NCI-H1417 (cell line): ENCODE results near the gene SEPTIN5.
"Not testable (repeated sequence)": the region's sequence is repeated elsewhere in the genome, so short reads cannot be mapped to it uniquely, and the experiment has no call there.

ENCODE experiments used
- DNase-seq, 3 experiments: peaks; one replicate each; lab custom pipeline; 2025; lab: John Stamatoyannopoulos, UW

The SEPTIN5 gene

DNA sequence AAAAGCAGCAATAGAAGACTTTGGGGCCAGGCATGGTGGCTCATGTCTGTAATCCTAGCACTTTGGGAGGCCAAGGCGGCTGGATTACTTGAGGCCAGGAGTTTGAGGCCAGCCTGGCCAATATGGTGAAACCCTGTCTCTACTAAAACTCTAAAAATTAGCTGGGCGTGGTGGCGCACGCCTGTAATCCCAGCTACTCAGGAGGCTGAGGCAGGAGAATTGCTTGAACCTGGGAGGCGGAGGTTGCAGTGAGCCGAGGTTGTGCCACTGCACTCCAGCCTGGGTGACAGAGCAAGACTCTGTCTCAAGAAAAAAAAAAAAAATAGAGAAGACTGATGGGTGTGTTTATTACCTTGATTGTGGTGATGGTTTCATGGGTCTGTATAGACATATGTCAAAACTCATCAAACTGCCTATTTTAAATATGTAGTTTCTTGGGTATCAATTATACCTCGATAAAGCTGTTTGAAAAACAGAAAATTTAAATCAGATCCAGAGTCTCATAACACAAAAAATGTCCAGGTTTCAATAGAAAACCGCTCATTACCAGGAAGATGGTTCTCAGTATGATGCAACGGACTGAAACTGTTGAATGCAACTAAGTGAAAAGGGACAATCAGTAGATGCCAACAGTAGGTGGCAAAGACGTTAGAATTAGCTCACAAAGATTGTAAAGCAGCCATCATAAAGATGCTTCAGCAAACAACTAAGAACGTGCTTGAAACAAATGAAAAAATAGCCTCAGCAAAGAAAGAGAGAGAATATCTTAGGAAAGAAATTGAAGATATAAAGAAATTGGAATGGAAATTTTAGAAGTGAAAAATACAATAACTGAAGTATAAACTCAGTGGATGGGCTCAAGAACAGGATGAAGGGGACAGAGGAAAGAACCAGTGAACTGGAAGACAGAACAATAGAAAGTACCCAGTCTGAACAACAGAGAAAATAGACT lies 33.1 kb upstream of the SEPTIN5 start:
- DNase-seq, result no peak

DNA sequence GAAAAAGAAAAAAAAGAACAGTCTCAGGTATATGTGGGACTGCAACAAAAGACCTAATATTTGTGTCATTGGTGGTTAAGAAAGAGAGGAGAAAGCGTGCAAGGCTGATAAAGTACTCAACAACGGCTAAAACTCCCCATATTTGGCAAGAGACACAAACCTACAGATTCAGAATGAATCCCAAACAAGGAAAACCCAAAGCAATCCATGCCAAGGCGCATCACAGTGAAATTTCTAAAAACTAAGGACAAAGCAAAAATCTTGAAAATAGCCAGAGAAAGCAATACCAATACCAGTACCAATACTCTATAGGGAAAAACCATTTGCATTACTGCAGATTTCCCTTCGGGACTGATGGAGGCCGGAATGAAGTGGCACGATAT lies 32.4 kb upstream of the SEPTIN5 start:
- no peak for DNase-seq

DNA sequence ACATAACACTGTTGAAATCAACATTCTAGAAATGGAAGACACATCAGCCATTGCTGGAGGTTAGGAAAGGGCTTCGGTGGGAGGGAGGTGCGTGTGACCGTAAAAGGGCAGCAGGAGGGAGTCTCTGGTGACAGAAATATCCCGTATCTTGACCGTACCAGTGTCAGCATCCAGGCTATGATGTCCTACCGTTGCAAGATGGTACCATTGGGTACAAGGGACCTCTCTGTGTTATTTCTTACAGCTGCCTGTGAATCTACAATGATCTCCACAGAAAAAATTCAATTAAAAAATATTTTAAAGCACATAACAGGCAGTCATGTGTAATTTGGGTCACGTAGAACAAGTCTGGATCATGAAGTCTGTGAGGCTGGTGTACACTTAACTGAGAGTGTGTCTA lies 27.4 kb upstream of the SEPTIN5 start:
- no peak for DNase-seq

DNA sequence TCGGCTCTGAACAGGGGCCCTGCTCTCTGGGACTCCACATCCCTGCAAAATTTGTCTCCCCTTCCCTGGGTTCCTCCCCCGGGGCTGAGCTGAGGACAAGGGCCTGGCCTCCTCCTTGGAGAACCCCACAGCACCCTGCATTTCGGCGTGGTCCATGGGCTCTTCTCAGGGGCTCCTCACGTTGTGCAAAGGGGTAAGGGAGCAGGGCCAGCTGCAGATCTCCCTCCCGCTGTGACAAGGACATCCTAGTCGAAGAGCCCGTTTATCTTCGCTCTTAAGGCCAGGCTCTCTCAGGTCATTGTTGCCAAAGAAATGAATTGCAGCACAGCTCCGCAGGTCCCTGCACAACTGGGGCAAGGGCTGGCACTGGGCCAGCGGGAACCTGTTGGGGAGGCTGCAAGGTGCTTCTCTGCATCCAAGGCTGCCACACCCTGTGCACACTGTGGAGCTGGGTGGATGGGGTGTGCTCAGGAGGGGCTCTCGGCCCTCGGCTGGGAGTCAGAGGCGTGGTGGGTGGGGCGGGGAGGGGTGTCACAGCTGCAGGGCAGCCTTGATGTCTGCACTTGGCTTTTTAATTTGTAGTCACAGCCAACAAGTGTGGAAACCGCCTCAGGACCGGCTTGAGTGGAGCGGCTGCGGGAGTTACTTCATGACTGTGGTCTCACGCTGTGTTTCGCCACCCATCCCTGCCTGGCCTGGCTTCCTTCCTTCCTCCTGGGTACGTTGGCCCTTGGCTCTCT lies 26.6 kb upstream of the SEPTIN5 start:
- peak; percentile 46 to 76 (median 68) for DNase-seq

GRCh38 chr22:19688301-19689290 lies 25.7 kb upstream of the SEPTIN5 start:
- DNase-seq, result no peak

DNA sequence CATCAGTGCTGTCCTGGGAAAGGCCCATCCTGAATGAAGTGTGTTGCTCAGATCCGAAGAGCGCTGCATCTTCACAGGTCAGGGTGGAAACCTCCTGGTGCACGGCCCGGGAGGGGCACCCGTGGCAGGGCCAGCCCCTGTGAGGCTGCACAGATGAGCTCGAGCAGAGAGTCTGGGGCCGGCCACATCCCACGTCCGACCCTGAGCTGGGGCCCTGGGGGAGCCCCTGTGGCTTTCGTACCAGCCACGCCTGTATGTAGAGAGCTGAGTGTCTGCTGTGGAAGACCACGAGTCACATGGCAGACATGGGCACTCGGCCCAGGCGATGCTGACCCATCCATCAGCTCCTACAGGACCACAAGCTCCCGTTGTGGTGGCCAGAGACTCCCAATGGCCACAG lies 24.9 kb upstream of the SEPTIN5 start:
- DNase-seq, result no peak

DNA sequence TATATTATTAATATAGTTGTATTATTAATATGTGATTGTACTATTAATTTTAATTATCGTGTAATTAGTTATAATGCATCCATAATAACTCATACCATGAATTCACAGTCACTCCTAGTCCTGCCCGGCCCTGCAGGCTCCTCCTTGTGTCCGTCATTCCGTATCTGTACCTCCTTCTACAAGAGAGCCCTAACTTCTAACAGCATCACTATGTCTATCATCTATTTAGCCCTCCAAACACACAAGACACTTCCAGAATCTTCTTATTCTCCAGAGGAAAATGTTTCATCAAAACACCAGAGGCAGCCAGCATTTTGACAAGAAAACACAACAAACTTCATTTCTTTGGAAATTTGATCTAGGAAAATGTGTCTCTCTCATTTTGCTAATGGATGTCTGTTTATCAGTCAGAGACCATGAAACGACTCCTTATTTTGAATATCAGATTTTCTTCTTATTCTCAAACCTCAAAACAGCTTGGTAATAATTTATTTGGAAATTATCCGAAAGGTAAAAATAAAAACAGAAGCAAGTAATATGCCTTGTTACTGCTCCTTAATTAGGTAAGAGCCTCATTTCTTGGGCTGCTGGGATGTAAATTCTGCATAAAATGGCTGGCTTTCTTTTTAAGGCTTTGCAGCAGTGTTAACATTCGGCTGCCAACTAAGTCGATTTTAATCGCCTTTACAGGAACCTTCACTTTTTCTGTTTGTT lies 23.1 kb upstream of the SEPTIN5 start:
- DNase-seq, result no peak

- DNase-seq, result no peak
Observed at GRCh38 chr22:19691721-19692341, 22.5 kb upstream of the SEPTIN5 start.

DNA sequence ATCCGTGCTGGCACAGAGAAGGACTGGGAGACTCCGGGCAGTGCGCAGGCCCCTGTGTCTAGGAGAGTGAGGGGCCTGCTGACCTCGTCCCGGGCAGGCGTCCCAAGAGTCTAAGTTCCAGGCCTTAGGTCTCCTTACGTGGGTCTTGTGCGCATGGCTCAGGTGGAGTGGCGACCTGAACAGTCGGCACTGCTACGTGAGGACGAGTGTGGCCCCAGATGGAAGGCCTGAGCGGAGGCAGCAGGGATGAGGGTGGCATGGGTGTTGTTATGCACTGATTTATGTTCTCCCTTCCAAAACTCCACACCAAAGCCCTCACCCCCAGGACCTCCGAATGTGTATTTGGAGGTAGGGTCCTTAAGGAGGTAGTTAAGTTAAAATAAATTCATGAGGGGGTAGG lies 20.7 kb upstream of the SEPTIN5 start:
- DNase-seq, result no peak

DNA sequence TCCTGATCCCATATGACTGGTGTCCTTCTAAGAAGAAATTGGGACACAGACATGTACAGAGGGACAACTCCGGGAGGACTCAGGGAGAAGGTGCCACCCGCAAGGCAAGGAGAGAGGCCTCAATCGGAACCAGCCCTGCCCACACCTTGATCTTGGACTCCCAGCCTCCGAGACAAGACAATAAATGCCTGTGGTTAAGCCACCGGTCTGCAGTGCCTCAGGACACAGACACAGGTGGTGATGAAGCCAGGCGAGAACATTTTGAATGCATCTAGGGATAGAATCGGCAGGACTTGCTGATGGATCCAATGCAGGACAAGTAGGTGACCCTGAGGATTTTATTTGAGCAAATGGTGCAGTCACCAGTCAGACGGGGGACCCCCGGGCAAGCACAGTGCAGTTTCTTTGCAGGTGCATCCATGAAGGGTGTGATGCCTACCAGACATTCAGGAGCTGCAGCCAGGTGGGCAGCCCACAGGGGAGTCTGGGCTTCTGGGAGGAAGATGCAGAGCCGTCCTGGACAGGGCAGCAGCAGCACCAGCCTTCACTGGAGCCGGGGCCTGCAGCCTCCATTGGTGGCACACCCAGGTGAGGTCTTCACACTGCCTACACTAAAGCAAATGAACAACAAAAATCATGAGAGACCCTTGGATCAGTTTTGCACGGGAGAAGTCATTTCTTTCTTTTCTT lies 20.2 kb upstream of the SEPTIN5 start:
- no peak for DNase-seq

DNA sequence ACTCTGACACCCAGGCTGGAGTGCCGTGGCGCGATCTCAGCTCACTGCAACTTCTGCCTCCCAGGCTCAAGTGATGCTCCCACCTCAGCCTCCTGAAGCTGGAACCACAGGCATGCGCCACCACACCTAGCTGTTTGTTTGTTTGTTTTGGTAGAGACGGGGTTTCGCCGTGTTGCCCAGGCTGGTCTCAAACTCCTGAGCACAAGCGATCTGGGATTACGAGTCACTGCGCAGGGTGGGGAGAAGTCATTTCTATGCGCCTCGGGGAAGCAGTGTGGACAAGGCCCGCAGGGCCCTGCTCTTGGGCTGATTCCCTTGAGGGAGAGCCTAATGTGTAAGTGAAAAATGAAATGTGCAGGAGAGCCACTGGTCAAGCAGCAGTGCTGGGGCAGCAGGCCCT lies 19.6 kb upstream of the SEPTIN5 start:
- DNase-seq, result no peak

- DNase-seq, result no peak
Observed at GRCh38 chr22:19696504-19697276, 17.6 kb upstream of the SEPTIN5 start.

DNA sequence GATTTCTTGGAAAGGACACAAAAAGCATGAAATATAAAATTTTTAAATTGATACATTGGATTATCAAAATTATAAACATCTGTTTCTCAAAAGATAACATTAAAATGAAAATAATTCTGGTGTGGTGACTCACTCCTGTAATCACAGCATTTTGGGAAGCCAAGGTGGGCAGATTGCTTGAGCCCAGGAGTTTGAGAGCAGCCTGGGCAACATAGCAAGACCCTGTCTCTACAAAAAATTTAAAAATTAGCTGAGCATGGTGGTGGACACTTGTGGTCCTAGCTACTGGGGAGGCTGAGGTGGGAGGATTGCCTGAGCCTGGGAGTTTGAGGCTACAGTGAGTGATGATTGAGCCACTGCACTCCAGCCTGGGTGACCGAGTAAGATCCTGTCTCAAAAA lies 16.4 kb upstream of the SEPTIN5 start:
- not testable (repeated sequence) for DNase-seq

GRCh38 chr22:19700790-19701419 lies 13.4 kb upstream of the SEPTIN5 start:
- DNase-seq, result no peak

DNA sequence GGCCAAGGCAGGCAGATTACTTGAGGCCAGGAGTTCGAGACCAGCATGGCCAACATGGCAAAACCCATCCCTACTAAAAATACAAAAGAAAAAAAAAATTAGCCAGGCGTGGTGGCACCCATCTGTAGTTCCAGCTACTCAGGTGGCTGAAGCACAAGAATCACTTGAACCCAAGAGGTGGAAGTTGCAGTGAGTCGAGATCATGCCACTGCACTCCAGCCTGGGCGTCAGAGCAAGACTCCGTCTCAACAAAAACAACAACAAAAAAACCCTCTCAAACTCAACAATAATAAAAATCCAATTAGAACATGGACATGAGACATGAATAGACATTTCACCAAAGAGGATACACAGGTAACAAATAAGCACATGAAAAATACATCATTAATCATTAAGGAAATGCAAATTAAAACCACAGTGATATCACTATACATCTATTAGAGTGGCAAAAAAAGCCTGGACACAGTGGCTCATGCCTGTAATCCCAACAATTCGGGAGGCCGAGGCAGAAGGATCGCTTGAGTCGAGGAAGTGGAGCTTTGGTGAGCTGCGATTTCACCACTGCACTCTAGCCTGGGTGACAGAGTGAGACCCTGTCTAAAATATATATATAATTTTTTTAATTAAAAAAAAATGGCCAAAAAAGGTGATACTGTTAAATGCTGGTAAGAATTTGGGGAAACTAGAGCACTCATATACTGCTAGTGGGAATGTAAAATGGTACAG lies 12.7 kb upstream of the SEPTIN5 start:
- DNase-seq, result no peak

GRCh38 chr22:19703869-19704268 lies 10.4 kb upstream of the SEPTIN5 start:
- DNase-seq, result peak in 2 of 3 experiments; percentile 2 to 30

GRCh38 chr22:19704355-19705015 lies 9.8 kb upstream of the SEPTIN5 start:
- DNase-seq, result peak in 1 of 3 experiments; percentile 30
